HG03432 (cell line): ENCODE results near the gene CDK14.

Experiments used
- ATAC-seq: cut with Tn5 transposase; IDR thresholded peaks from one replicate; pipeline ENCODE4 v1.9.1; 2021; ENCODE audit warnings: mild to moderate bottlenecking, moderate library complexity; ENCODE audit not compliant: unreplicated experiment

CDK14 gene

DNA sequence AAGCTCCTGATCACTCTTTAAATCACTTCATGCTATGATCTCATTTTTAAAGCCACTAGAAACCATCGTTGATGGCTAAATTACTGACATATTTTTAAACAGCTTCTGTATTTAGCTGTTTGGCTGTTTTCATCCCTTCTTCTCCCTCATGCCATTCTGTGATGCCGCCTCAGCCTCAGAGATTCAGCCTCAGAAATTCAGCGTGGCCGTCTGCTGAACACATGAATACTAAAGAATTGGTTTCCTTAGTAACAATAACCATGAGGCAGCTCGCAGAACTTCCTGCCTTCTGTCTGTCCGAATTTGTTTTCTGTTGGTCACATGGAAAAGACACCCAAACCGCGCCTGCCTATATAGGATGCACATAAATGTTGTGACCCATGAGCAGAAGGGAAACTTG is 637.1 kb downstream of the CDK14 start:
- no peak for ATAC-seq

DNA sequence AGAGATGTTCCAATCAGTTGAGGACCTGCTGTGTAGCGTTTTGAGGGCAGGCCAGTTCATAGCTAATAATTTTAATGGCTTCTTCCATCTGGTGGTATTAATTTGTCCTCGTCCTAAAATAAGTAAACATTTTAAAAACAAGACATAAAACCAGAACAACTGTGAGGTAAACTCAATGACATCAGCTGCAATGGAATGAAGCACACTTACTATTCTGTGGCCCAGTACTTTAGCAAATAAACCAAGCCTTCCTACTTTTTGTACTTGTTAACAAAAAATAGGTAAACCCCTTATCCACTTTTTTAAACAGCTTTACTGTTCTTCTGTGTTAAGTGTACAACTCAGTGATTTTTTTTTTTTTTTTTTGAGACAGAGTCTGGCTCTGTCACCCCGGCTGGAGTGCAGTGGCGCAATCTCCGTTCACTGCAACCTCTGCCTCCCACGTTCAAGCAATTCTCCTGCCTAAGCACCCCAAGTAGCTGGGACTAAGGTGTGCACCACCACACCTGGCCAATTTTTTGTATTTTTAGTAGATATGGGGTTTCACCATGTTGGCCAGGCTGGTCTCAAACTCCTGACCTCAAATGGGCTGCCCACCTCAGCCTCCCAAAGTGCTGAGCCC is 639.2 kb downstream of the CDK14 start:
- no peak for ATAC-seq

DNA sequence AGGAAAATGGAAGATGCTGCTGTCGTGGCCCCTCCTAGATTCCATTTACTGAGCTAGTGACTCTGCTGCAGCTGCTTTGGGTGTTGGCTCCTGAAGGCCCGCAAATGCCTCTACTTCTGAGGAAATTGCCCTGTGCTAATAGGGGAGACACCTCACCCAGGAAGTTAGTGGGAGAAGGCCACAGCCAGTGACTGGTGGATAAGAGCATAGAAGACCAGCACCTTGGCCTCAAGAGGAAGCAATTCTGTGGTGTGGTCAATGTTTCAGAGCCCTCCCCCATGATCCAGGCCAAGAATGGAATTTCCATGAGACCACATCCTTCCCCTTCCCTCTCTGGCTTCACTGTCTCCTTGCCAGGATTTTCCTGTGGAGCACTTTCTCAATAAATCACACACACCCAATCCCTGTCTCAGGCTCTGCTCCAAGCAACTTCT is 643.1 kb downstream of the CDK14 start:
- no peak for ATAC-seq

DNA sequence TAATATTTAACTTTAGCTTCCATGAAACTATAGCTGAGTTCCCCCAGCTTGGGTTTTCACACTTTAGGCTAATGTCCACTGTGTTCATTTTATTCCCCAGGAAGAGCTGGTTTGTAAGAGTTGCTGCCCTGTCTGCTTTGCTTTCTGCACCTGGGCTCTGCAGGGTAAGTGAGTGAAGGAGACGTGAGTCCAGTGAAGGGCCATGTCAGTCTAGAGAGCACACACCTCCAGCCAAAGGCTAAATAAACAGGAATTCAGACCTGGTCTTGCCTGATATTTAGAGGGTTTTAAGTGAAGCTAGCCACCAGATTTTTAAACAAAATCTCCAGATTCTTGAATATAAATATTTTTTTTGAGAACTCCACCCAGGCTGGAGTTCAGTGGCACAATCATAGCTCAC is 643.7 kb downstream of the CDK14 start:
- no peak for ATAC-seq

DNA sequence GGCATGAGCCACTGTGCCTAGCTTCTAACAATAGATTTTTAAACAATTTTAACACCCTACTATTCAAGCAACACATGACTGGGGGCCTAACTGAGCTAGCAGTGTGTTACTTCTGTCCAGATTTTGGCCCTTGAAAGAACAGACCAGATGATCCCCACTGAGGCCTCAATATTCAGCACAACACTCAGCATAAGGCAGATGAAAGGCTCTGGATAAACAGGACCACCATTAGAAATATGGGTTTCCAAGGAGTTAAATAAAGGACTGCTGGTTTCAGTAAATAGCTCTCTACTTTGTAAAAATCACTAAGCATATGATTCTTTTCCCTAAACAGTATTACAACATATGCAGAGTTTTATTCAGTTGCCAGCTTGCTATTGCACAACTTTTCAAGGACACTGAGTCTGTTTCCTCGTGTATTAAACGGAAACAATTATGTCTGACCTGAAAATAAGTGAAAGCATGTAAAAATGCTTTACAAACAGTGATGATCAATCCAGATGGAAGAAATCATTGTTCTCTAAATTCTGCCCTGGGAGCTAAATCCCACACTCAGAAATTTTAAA is 644.3 kb downstream of the CDK14 start:
- no peak for ATAC-seq

DNA sequence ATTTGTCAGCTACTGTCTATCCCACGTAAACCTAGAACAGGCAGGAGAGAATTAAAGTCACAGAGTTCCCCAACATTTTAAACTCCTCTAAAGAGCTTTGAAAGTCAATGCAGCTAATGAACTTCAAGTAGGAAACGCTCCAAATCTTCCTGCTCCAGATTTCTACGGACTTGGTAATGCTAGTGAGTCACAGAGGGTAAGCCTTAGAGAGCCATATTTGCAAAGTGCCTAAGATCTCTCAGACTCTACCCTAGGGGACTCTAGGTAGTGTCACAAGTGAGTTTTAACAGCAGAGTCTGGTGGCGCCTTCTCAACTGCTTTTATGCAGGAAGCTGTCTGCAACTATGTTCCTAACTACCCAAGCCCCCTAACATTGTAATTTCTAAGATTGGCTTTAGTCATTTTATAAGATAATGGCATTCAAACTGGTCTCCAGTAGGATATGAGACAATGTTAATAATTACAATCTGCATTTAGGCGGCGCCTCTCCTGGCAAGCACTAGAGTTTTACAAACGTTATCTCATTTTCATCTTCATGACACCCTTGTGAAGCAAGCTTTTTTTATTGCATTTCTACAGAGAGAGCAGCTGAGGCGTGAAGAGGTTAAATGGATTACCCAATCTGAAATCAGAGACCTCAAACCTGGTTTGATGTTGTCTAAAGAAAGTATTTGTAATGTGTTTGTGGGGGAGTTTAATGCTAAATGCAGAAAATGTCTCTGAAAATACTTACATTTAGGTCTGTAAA is 646.1 kb downstream of the CDK14 start:
- ATAC-seq, result no peak

DNA sequence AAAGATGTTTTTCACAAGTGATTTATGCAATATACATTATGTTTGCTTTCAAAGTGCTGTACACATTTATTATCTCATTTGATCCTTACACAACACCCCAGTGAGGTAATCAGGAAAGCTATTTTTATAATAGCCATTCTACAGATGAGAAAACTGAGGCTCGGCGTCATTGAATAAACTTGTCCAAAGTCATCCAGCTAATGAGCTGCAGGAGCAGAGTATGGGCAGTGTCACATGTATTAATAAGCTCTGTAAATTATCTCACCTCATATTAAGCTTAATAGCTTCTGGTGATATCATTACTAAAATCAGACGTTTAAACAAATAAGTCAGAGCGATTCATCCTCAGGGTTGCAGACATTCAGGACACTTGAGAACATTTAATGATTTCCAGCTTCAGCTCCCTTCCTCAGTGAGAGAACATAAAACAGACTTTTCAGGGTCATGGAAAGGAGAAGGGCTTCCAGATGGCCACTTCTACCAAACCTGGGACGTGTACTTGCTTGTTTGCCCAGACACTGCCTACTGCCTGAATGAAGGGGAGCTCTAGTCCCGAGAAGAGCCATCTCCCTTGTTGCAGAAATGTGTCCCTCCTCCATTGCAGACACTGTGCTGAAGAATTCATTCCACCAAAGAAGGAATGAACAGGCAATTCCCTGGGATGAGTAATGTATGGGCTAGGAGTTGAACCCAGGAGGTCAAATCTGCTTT is 647.6 kb downstream of the CDK14 start:
- ATAC-seq, result no peak

DNA sequence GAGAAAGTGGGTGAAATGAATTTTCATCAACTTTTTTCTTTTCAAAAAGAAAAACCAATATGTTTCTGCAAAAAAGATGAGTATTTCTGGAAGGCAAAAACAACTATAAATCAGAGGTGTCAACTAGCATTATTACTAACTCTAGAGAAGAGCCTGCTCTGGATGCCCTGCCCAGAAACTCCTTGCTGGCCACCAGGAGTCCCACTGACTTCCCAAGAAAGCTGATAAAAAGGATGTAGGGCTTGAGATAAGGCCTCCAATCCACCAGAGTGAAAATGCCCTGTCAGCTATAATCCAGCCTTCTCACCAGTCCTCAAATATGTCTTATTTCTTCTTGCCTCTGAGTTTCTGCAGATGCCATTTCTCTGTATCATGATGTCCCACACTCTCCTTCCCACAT is 651.4 kb downstream of the CDK14 start:
- ATAC-seq, result no peak

DNA sequence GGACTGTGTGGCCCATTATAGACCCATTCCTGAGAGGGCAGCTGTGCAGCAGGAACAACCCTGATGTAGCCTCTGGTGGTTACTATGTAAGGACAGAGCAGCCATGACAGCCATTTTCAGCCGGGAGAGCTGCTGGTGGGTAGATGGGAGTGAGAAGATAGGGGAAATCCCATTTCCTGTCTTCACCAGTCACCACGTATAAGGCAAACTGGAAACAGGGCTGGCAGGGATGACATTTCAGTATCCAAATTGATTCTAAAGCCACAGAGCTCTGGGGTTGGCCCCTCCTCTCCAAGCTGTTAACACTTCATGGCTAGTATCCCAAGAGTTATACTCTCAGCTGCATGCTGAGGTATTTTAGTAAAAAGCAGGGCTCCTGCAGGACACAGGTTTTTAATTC is 652.9 kb downstream of the CDK14 start:
- no peak for ATAC-seq

DNA sequence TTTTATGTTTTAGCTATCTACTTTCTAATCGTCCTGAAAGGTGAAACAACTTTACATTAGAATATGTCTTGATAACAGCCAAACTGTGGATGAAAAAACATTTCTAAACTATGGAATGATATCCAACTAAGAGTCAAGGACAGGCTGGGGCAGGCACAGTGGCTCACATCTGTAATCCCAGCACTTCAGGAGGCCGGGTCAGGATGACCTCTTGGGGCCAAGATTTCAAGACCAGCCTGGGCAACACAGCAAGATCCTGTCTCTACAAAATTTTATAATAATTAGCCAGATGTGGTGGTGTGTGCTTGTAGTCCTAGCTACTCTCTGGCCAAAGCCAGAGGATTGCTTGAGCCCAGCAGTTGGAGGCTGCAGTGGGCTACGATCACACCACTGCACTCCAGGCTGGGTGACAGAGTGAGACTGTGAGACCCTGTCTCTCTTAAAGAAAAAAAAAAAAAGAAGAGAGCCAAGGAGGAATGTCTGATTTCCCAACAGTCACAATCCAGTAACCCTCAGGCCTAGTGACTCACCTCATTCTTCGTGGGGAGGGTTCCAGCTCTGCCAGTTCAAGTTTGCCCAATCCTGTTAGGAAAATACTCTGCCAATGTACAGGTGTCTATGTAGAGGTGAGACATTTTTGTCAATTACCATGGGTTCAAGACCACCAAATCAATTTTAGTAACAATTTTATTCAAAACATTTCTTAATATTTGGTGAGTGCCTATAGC is 653.5 kb downstream of the CDK14 start:
- no peak for ATAC-seq

DNA sequence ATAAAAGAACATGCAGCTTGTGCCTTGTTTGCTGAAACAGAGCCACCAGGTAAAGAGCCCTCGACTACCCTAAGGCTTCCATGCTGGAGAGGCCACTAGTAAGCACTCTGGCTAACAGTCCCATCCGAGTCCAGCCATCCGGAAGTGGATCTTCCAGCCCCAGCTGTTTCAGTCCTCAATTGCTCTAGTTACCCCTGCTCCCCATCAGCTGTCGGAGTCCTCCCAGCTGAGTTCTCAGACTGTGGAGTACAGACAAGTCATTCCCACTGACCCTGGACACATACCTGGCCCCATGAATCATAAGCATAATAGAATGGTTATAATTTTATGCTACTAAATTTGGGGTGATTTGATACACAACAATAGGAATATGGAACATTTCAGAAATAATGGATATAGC is 654.6 kb downstream of the CDK14 start:
- no peak for ATAC-seq

DNA sequence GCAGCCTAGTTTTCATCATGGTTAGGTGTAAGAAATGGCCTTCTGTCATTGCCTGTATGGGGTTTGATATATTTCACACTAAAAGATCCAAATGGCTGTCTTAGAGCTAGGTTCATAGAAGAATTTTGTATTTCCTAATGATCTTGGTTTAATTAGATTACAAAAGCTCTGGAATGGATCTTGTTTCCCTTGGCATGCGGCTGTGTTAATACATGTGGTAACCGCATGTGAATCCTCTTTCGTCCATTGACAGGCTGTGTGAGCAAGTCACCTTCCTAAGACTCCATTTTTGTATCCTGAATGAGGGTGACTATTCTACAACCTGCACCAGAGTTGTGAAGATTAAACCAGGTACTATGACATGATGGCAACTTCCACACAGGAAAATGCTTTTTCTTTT is 655.8 kb downstream of the CDK14 start:
- no peak for ATAC-seq
